HFF-Myc (cell line): ENCODE data around the gene ZDHHC9.

Experiments used
- DNase-seq: peaks from one replicate; pipeline ENCODE4 v3.0.0-alpha.2; 2011; ENCODE audit warnings: low read depth; ENCODE audit errors: extremely low read depth
- H3K4me3 ChIP-seq: replicated peaks from 2 replicates; pipeline ENCODE4 v1.5.1; 2011; ENCODE audit warnings: low read depth, mild to moderate bottlenecking, control low read depth, low read length
- CTCF ChIP-seq: IDR thresholded peaks from 2 replicates; pipeline ENCODE4 v1.5.1; 2012; ENCODE audit warnings: mild to moderate bottlenecking, low read depth, low read length, control low read depth; ENCODE audit errors: missing control alignments

The ZDHHC9 gene

GRCh38 chrX:129792586-129793291 is 50.9 kb downstream of the ZDHHC9 start:
- DNase-seq: no peak
- TF ChIP-seq CTCF: no peak
- no peak overlapping the region for H3K4me3 ChIP-seq

GRCh38 chrX:129791961-129792570 is 51.6 kb downstream of the ZDHHC9 start:
- DNase-seq: no peak
- TF ChIP-seq CTCF: no peak
- no peak overlapping the region for H3K4me3 ChIP-seq

GRCh38 chrX:129791336-129791735 is 52.4 kb downstream of the ZDHHC9 start:
- TF ChIP-seq CTCF: no peak

GRCh38 chrX:129790808-129791207 is 52.9 kb downstream of the ZDHHC9 start:
- no peak overlapping the region for H3K4me3 ChIP-seq
- no peak for TF ChIP-seq CTCF
- no peak for DNase-seq

More at GRCh38 chrX:129791336-129791735, 52.4 kb downstream of the ZDHHC9 start:
- DNase-seq: no peak
- no peak overlapping the region for H3K4me3 ChIP-seq

- no peak overlapping the region for H3K4me3 ChIP-seq
- no peak for DNase-seq
- no peak for TF ChIP-seq CTCF
Observed at GRCh38 chrX:129790146-129790545, 53.5 kb downstream of the ZDHHC9 start.

GRCh38 chrX:129788527-129788926 is 55.2 kb downstream of the ZDHHC9 start:
- TF ChIP-seq CTCF: no peak
- DNase-seq: no peak
- H3K4me3 ChIP-seq: no peak overlapping the region
